Caco-2 (cell line): ENCODE measurements around the gene ETV6. TPM values are rescaled to one million over a fixed set of nuclear protein-coding genes. Genes with fewer than 3 reads are reported as not detected.

Source experiments
- BruUV-seq: library from RNA; stranded (reverse); fragments of 400-500 nt; replicated peaks from 2 replicates; lab custom pipeline; 2021; lab: Mats Ljungman, UMichigan
- CTCF ChIA-PET: fragments of 300-600 bp; sonication (Branson Sonifier 250); formaldehyde crosslinking; loops from one replicate; lab custom pipeline; 2022; ENCODE audit warnings: antibody characterized with exemption; lab: Charles Lee
- POLR2A ChIA-PET: fragments of 300-600 bp; sonication (Branson Sonifier 250); formaldehyde crosslinking; loops from one replicate; lab custom pipeline; 2022; ENCODE audit warnings: antibody characterized with exemption; lab: Charles Lee
- DNase-seq, 2 experiments: peaks; one replicate each; pipeline versions ENCODE4 v3.0.0 to v3.0.0-alpha.2; 2020 to 2022
- H3K27me3 ChIP-seq: replicated peaks from 2 replicates; pipeline ENCODE4 v1.6.0; 2011; ENCODE audit warnings: low read length; ENCODE audit not compliant: control insufficient read depth, insufficient read depth
- H3K36me3 ChIP-seq: 2 replicates; pipeline ENCODE4 v1.5.1; 2011; ENCODE audit warnings: low read length; ENCODE audit not compliant: control insufficient read depth, insufficient read depth
- H3K4me1 ChIP-seq: fragments of 250-450 bp; sonication (Bioruptor Pico); 2 replicates; pipeline ENCODE4 v1.5.1; 2020; ENCODE audit warnings: mild to moderate bottlenecking
- H3K4me3 ChIP-seq: 2 replicates; pipeline ENCODE4 v1.5.1; 2011; ENCODE audit warnings: low read depth, mild to moderate bottlenecking, control low read depth, low read length
- H3K9me3 ChIP-seq: fragments of 250-450 bp; sonication (Bioruptor Pico); 2 replicates; pipeline ENCODE4 v1.5.1; 2020; ENCODE audit warnings: mild to moderate bottlenecking, moderate library complexity
- H3K27ac Mint-ChIP-seq: one replicate; pipeline ENCODE4 v1.8.0; 2022; ENCODE audit warnings: mixed read lengths; ENCODE audit not compliant: unreplicated experiment
- H3K27me3 Mint-ChIP-seq: one replicate; pipeline ENCODE4 v1.8.0; 2022; ENCODE audit warnings: mixed read lengths; ENCODE audit not compliant: insufficient read depth, unreplicated experiment
- H3K36me3 Mint-ChIP-seq: one replicate; pipeline ENCODE4 v1.8.0; 2022; ENCODE audit warnings: mild to moderate bottlenecking, mixed read lengths; ENCODE audit not compliant: insufficient read depth, unreplicated experiment
- H3K4me1 Mint-ChIP-seq: one replicate; pipeline ENCODE4 v1.8.0; 2022; ENCODE audit warnings: low read depth, mixed read lengths; ENCODE audit not compliant: unreplicated experiment
- H3K4me3 Mint-ChIP-seq: one replicate; pipeline ENCODE4 v1.8.0; 2022; ENCODE audit warnings: mild to moderate bottlenecking, moderate library complexity, mixed read lengths; ENCODE audit not compliant: unreplicated experiment
- H3K9me3 Mint-ChIP-seq: one replicate; pipeline ENCODE4 v1.8.0; 2022; ENCODE audit warnings: mixed read lengths; ENCODE audit not compliant: unreplicated experiment
- CTCF ChIP-seq, 2 experiments: fragments of 200-600 bp in 1 of 2; IDR thresholded peaks; 1 replicate in 1 of 2; 2 replicates in 1 of 2; pipeline versions ENCODE4 v1.5.1 to v1.8.0; 2011 to 2022; ENCODE audit warnings: antibody characterized with exemption in 1 of 2, control low read depth in 1 of 2, inconsistent platforms in 1 of 2, low read depth in 1 of 2, low read length in 1 of 2, mild to moderate bottlenecking in 1 of 2, moderate library complexity in 1 of 2; ENCODE audit not compliant: insufficient read depth in 1 of 2, severe bottlenecking in 1 of 2, unreplicated experiment in 1 of 2
- intact Hi-C: fragments of 100-400 bp; cut with micrococcal nuclease; formaldehyde crosslinking; loops from one replicate; pipeline ENCODE4 v1.10.0; 2022; ENCODE audit not compliant: unreplicated experiment
- total RNA-seq: library from RNA; stranded (reverse); gene quantifications from 2 replicates; pipeline ENCODE4 v1.2.3, GENCODE V29; 2022

ETV6 gene
- total RNA-seq, 1 experiment from 2014 or later, result 15.6 TPM

- Histone ChIP-seq H3K4me1 (no peaks in the 10 kb centered on the region), H3K27me3 (no peaks in the 10 kb centered on the region), H3K36me3 (no peaks in the 10 kb centered on the region), H3K4me3 (no peak overlapping the region), H3K9me3 (no peaks in the 10 kb centered on the region)
- intact Hi-C loops, result loop anchor here (10.0 kb wide), 1 partner anchor 145 kb away; no protein-coding TSS in a partner anchor
- BruUV-seq, result no TSS peak
- Mint-ChIP-seq H3K9me3 (no peaks in the 10 kb centered on the region), H3K27ac (no peak overlapping the region), H3K27me3 (no peaks in the 10 kb centered on the region), H3K4me3 (no peak overlapping the region), H3K4me1 (no peaks in the 10 kb centered on the region), H3K36me3 (no peaks in the 10 kb centered on the region)
- TF ChIP-seq CTCF (IDR thresholded peaks at IDR 0.05; ENCODE audit: insufficient read depth in 1 of 2, low read depth in 1 of 2, low read length in 1 of 2, severe bottlenecking in 1 of 2, unreplicated experiment in 1 of 2), result no peak
- ChIA-PET CTCF (no interaction called here), POLR2A (no interaction called here)
- no peak for DNase-seq
Observed at GRCh38 chr12:11739980-11740577, 90.6 kb downstream of the ETV6 start.

GRCh38 chr12:11741434-11742092 lies 92.1 kb downstream of the ETV6 start:
- CTCF ChIA-PET, result interaction anchor here (1.1 kb wide), 1 partner anchor 291 kb away, joined by 5 read pairs; no protein-coding TSS in a partner anchor
- no peak for DNase-seq
- Mint-ChIP-seq H3K4me3 (no peak overlapping the region), H3K36me3 (no peaks in the 10 kb centered on the region), H3K27ac (no peak overlapping the region), H3K27me3 (no peaks in the 10 kb centered on the region), H3K9me3 (no peaks in the 10 kb centered on the region), H3K4me1 (no peaks in the 10 kb centered on the region)
- POLR2A ChIA-PET, result no interaction called here
- no peak overlapping the region for H3K4me3 ChIP-seq
- H3K36me3 ChIP-seq, result no peaks in the 10 kb centered on the region
- no peaks in the 10 kb centered on the region for H3K4me1 ChIP-seq
- no peak for TF ChIP-seq CTCF (IDR thresholded peaks at IDR 0.05; ENCODE audit: insufficient read depth in 1 of 2, low read depth in 1 of 2, low read length in 1 of 2, severe bottlenecking in 1 of 2, unreplicated experiment in 1 of 2)
- intact Hi-C loops, result no loop called here
- BruUV-seq, result no TSS peak
- no peaks in the 10 kb centered on the region for H3K9me3 ChIP-seq
- H3K27me3 ChIP-seq, result no peaks in the 10 kb centered on the region

- no peak for TF ChIP-seq CTCF (IDR thresholded peaks at IDR 0.05; ENCODE audit: insufficient read depth in 1 of 2, low read depth in 1 of 2, low read length in 1 of 2, severe bottlenecking in 1 of 2, unreplicated experiment in 1 of 2)
- no peaks in the 10 kb centered on the region for H3K4me1 Mint-ChIP-seq
- intact Hi-C loops, result no loop called here
- no TSS peak for BruUV-seq
- no peaks in the 10 kb centered on the region for H3K4me1 ChIP-seq
- no peaks in the 10 kb centered on the region for H3K9me3 Mint-ChIP-seq
- H3K27me3 Mint-ChIP-seq, result no peaks in the 10 kb centered on the region
- H3K36me3 Mint-ChIP-seq, result no peaks in the 10 kb centered on the region
- H3K27me3 ChIP-seq, result no peaks in the 10 kb centered on the region
- ChIA-PET CTCF (no interaction called here), POLR2A (no interaction called here)
- H3K36me3 ChIP-seq, result no peaks in the 10 kb centered on the region
- DNase-seq, result no peak
- no peak overlapping the region for H3K27ac Mint-ChIP-seq
- H3K4me3 Mint-ChIP-seq, result no peak overlapping the region
- H3K9me3 ChIP-seq, result no peaks in the 10 kb centered on the region
- no peak overlapping the region for H3K4me3 ChIP-seq
Observed at GRCh38 chr12:11743423-11744409, 94.2 kb downstream of the ETV6 start.
